SK-N-MC (cell line): ENCODE data around the gene PARVB.

Experiments used
- EZH2 ChIP-seq: fragments of 200-600 bp; sonication (generic); IDR thresholded peaks from one replicate; pipeline ENCODE4 v1.6.1; 2017; ENCODE audit warnings: antibody characterized with exemption
- POLR2AphosphoS5 ChIP-seq: IDR thresholded peaks from 2 replicates; pipeline ENCODE4 v1.6.1; 2012; ENCODE audit warnings: mild to moderate bottlenecking, low read depth, low read length, borderline replicate concordance

- no peak for TF ChIP-seq EZH2
- no peak for TF ChIP-seq POLR2AphosphoS5
These were observed 62.4 kb downstream of the PARVB start for GRCh38 chr22:44086271-44087088.
